ENCODE data around the gene RD3L.

DNA sequence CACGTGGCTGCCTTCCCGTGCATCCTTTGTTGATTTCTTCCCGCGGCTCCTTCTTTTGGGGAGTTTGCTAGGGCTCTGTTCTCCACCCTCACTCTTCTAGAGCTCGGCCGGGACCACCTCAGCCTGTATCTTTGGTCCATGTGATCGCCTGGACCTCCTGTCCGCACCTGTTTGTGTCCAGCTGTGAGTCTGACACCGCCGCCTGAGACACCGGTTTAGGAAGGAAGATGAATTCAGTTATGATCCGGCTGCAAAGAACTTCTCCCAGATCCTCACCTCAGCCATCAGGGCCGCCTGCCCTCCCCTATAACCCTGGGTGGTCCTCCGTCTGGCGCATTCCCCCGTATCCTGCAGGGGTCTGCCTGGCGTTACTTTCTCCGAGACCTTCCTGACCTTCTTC is 14.8 kb downstream of the RD3L start:
- TF ChIP-seq, protein P1, sequence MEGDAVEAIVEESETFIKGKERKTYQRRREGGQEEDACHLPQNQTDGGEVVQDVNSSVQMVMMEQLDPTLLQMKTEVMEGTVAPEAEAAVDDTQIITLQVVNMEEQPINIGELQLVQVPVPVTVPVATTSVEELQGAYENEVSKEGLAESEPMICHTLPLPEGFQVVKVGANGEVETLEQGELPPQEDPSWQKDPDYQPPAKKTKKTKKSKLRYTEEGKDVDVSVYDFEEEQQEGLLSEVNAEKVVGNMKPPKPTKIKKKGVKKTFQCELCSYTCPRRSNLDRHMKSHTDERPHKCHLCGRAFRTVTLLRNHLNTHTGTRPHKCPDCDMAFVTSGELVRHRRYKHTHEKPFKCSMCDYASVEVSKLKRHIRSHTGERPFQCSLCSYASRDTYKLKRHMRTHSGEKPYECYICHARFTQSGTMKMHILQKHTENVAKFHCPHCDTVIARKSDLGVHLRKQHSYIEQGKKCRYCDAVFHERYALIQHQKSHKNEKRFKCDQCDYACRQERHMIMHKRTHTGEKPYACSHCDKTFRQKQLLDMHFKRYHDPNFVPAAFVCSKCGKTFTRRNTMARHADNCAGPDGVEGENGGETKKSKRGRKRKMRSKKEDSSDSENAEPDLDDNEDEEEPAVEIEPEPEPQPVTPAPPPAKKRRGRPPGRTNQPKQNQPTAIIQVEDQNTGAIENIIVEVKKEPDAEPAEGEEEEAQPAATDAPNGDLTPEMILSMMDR (IDR thresholded peaks at IDR 0.05; ENCODE audit: borderline replicate concordance, extremely low read depth, low read length, poor library complexity, severe bottlenecking), result no peak
- no peak for TF ChIP-seq EZH2 (IDR thresholded peaks at IDR 0.05; ENCODE audit: borderline replicate concordance, low read depth, low read length, severe bottlenecking)

All from DND-41 (cell line).